Activated CD8-positive, alpha-beta memory T cell treated with anti-CD3 and anti-CD28 coated beads for 48 hours (primary cell): ENCODE results near the gene MLEC.
A peak's percentile ranks its signal among the peaks of the same experiment; 100 is the strongest.
"Not testable (repeated sequence)": the region's sequence is repeated elsewhere in the genome, so short reads cannot be mapped to it uniquely, and the experiment has no call there.

Experiments
- DNase-seq, 3 experiments: peaks; one replicate each; pipeline ENCODE4 v3.0.0-alpha.2; 2020; ENCODE audit warnings: low read depth in 2 of 3, low spot score in 2 of 3

The MLEC gene

DNA sequence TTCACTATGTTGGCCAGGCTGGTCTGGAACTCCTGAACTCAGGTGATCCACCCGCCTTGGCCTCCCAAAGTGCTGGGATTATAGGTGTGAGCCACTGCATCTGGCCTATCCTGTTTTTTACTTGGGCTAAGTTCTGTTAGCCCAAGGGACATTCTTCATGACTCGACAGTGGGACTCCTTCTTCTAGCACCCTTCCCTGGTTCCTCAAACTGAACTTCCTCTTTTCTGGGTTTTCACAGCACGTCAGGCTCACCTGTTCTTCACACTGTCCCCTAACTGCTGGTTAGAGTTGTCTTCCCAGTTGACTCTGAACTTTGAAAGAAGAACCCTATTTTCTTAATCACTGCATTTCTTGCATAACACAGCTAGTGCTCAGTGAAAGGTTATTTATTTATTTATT is 24.1 kb upstream of the MLEC start:
- no peak for DNase-seq

DNA sequence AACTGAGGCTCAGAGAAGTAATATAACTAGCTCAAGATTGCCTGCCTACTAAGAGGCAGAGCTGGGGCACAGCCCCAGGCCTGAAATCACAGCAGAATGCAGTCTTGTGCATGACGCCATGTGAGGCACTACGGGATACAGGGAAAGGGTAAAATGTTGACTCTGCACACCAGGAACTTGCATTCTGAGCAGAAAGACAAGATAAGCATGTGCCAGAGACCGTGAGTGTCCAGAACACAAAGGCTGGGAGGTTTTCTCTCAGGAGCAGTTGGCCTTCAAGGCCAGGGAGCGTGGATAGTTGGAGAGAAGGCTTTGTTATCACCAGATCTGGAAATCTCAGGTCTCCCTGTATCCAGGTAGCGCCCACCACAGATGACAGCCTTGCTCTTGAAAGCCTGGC is 23.2 kb upstream of the MLEC start:
- DNase-seq = no peak

DNA sequence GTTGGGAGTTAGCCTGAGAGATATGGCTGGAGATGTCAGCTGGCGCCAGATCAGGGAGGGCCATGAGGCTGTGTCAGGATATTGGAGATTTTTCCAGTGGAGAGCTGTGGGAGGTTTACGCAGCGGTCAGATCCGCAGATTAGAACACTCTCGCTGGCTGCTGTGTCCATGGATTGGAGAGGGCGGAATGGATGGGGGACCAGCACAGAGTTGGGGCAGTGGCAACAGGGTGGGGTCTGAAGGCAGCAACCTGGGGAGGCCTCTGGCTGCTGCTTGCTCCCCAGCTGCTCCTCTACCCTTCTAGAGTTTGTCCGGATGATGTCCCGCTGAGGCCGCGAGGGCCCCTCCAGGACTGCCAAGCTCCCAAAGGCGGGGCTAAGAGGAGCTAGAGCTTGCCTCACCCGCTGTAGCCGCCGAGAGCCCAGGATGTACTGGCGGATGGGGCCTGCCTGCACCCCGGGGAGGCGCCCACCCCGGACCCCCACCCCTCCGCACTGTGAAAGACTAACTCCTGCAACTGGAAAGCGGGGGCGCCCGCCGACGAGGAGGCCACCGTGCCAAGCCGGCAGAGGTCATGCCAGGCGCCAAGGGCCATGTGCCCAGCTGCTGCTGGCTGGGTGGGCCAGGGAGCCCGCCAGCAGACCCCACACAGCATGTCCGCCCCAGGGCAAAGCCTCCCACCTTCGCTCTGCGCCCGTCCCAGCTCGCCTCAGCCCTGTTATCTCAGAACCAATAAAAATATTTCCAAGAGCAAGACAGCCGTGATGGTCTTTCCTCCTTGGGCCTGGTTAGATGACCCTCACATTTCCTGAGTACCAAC is 20.2 kb upstream of the MLEC start:
- DNase-seq = no peak

GRCh38 chr12:120668091-120668867 is 18.7 kb upstream of the MLEC start:
- no peak for DNase-seq

GRCh38 chr12:120668868-120669840 is 17.8 kb upstream of the MLEC start:
- no peak for DNase-seq

DNA sequence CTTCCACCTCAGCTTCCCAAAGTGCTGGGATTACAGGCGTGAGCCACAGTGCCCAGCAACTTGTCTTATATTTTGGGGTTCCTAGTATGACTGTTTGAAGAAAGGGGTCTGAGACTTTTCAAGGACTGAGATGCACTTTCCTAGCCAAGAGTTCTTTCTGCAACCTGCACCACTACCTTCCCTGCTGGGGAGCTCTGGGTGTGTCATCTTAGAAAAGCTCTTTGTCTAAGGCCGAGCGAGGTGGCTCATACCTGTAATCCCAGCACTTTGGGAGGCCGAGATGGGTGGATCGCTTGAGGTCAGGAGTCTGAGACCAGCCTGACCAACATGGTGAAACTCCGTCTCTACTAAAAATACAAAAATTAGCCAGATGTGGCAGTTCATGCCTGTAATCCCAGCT is 16.7 kb upstream of the MLEC start:
- DNase-seq = not testable (repeated sequence)

DNA sequence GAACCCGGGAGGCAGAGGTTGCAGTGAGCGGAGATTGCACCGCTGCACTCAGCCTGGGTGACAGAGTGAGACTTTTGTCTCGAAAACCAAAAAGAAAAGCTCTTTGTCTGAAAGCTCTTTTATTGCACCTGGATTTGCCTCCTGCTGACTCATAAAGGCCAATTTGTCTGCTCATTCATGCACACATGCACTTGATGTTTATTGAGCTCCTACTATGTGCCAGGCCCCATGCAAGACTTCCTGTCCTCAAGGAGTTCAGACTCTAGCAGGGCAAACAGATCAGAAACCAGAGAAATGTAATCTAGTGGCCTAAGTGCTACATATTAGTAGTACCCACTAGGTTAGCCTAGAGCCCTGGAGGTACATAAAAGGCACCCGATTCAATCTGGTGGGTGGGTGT is 16.3 kb upstream of the MLEC start:
- no peak for DNase-seq

DNA sequence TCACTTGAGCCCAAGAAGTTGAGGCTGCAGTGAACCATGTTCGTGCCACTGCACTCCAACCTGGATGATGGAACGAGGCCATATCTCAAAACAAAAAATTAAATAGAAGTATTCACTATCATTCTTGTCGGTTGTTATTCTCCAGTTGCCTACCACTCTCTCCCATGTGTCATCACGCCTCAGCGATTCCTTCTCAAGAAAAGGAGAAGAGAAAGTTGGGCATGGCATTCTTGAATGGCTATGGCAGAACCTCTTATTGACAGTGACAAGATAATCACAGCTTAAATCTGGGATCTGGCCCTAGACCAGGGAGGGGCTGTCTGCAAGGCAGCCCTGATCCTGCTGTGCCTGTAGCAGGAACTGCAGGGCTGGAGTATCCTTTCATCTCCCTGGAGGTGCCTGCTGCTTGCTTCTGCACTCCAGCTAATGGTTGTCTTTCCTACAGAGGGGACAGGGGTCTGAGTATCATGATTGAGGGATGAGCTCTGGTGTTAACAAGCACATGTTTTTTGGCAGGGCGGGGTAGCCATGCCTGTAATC is 12.8 kb upstream of the MLEC start:
- DNase-seq = no peak

- peak in 1 of 3 experiments; percentile 5 for DNase-seq
Observed at GRCh38 chr12:120677765-120678473, 9.0 kb upstream of the MLEC start.

DNA sequence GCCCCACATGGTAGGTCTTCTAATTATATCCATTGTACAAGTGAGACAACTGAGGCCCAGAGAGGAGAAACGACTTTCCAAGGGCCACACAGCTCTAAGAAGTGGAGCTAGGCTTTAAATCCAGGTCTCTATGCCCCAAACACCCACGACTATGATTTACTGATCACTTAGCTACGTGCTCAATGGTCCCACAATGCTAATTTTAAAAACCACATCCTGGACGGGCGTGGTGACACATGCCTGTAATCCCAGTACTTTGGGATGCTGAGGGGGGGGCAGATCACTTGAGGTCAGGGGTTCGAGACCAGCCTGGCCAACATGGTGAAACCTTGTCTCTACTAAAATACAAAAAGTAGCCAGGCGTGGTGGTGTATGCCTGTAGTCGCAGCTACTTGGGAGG is 8.4 kb upstream of the MLEC start:
- no peak for DNase-seq

- no peak for DNase-seq
Observed at GRCh38 chr12:120680165-120680738, 6.7 kb upstream of the MLEC start.

DNA sequence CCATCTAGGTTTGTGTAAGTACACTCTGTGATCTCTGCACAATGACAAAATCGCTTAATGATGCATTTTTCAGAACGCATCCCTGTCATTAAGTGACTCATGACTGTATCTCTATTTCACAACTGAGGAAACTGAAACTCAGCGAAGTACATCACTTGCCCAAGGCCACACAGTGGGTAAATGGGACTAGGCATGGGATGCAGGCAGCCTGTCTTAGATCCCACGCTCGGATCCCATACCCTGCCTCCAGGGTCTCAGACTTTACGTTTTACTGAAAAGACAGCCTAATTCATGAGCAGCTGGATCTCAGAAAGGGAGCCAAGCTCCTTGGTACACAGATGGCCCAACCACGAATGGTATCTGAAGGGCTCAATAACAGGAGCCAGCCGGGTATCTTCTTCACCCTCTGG is 2.4 kb upstream of the MLEC start:
- DNase-seq = no peak

GRCh38 chr12:120685522-120685921 is 1.4 kb upstream of the MLEC start:
- no peak for DNase-seq

GRCh38 chr12:120686151-120686689 is 729 bp upstream of the MLEC start:
- peak; percentile 89 to 92 (median 92) for DNase-seq

- DNase-seq = no peak
Observed at GRCh38 chr12:120687578-120688289, 785 bp downstream of the MLEC start.

DNA sequence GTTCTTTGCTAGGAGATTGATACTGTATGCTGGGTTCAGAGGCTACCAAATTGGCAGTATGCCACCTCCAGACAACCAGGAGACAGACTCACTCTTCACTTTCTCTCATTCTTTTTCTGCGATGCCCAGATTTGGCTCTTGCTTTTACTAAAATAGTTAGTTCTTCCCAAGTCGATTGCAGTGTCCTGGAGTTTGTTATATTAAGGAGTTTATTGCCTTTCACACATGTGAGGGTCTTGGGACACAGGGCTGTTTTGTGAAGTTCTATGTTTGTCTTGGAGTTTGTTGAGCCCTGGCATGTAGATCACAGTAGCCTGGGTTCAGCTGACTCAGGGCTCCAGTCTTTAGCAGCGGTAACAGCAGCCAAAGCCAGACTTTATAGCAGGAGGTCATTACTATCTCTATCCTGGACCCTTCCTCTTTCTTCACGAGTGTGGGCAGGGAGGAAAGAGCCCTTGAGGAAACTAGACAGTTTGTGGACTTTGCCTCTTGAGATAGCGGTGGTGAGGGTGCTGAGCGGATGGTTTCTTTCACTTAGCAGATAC is 1.6 kb downstream of the MLEC start:
- DNase-seq = no peak

DNA sequence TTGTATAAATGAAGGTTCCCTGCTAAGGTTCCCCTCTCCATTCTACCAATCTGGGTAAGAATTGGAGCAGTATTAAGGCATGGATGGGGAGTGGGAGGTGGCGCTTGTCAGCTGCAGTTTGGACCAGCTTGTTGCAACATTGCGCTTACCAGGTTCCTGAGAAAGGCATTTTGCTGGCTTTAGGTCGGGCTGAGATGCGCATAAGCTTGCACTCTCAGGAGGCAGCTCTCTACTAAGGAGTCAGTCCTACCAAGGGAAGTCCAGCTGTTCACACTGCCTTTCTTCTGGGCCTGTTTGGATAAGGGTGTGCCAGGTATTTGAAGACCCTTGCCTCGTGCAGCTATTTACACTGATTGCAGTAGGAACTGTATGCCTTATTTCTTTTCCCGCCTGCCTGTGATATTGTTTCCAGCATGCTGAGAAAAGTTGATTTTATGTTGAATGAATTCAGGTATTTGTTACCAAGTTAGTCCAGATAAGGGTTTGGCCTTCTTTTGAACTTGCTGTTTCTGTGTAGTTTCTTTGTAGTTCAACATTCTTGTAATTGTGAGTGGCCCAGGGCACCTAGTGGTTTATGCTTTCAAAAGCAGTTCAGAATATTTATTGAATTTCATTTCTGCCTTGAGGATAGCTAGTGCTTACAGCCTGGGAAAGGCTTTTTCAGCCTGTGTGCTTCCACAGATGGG is 2.6 kb downstream of the MLEC start:
- no peak for DNase-seq

DNA sequence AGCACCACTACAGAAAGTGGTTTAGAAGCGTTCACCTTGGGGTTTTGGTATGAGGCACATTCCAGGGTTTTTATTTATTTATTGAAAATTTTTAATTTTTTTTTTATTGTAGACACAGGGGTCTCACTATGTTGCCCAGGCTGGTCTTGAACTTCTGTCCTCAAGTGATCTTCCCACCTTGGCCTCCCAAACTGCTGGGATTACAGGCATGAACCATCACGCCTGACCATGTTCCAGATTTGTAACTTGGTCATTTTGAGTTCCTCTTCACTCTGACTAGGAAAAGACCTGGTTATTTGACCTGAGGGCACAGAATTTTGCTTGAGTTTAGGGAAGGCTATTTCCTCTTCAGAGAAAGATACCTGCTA is 3.1 kb downstream of the MLEC start:
- DNase-seq = no peak
